Renal cortex interstitium (tissue), 15 donors: Measurements from ENCODE around the gene PNMA8B. TPM values are rescaled to one million over a fixed set of nuclear protein-coding genes. Genes with fewer than 3 reads are reported as not detected.
A peak's percentile ranks its signal among the peaks of the same experiment; 100 is the strongest.
"Not testable (repeated sequence)": the region's sequence is repeated elsewhere in the genome, so short reads cannot be mapped to it uniquely, and the experiment has no call there.

Experiments used
- DNase-seq, 11 donors: peaks; one replicate each; pipeline ENCODE4 v3.0.0-alpha.2; 2013; ENCODE audit warnings: low read depth in 9 of 11, low spot score in 4 of 11; ENCODE audit errors: extremely low read depth in 1 of 11
- long read RNA-seq, 16 experiments: transcript quantifications; one replicate each; lab custom pipeline, GENCODE V29; 2026
- polyA plus RNA-seq, 3 donors: library from polyadenylated mRNA; unstranded; fragments of 120-200 nt; gene quantifications; one replicate each; pipeline ENCODE4 v1.2.1, GENCODE V29; 2013; ENCODE audit not compliant: insufficient read length in 3 of 3

Gene PNMA8B
- polyA plus RNA-seq, result 1 to 10 TPM; 3.2 to 5.5 (median 4.9) TPM
- long read RNA-seq, donor 1, full-length matches to known transcripts, result 9 of 9 reads
- long read RNA-seq, donor 1, partial matches to known transcripts, result 0 of 9 reads
- long read RNA-seq, donor 1, other reads (novel, unspliced or antisense), result 0 of 9 reads
- long read RNA-seq, donor 2, full-length matches to known transcripts, result 11 of 11 reads
- long read RNA-seq, donor 2, partial matches to known transcripts, result 0 of 11 reads
- long read RNA-seq, donor 2, other reads (novel, unspliced or antisense), result 0 of 11 reads
- long read RNA-seq, donor 3, full-length matches to known transcripts, result 11 of 11 reads
- long read RNA-seq, donor 3, partial matches to known transcripts, result 0 of 11 reads
- long read RNA-seq, donor 3, other reads (novel, unspliced or antisense), result 0 of 11 reads
- long read RNA-seq, donor 4, full-length matches to known transcripts, result 8 of 8 reads
- long read RNA-seq, donor 4, partial matches to known transcripts, result 0 of 8 reads
- long read RNA-seq, donor 4, other reads (novel, unspliced or antisense), result 0 of 8 reads
- long read RNA-seq, donor 5, full-length matches to known transcripts, result 15 of 15 reads
- long read RNA-seq, donor 5, partial matches to known transcripts, result 0 of 15 reads
- long read RNA-seq, donor 5, other reads (novel, unspliced or antisense), result 0 of 15 reads
- long read RNA-seq, donor 6, full-length matches to known transcripts, result 14 of 14 reads
- long read RNA-seq, donor 6, partial matches to known transcripts, result 0 of 14 reads
- long read RNA-seq, donor 6, other reads (novel, unspliced or antisense), result 0 of 14 reads
- long read RNA-seq, donor 7, full-length matches to known transcripts, result 13 of 13 reads
- long read RNA-seq, donor 7, partial matches to known transcripts, result 0 of 13 reads
- long read RNA-seq, donor 7, other reads (novel, unspliced or antisense), result 0 of 13 reads
- long read RNA-seq, donor 8, full-length matches to known transcripts, result 20 of 20 reads
- long read RNA-seq, donor 8, partial matches to known transcripts, result 0 of 20 reads
- long read RNA-seq, donor 8, other reads (novel, unspliced or antisense), result 0 of 20 reads
- long read RNA-seq, donor 9, full-length matches to known transcripts, result 10 of 10 reads
- long read RNA-seq, donor 9, partial matches to known transcripts, result 0 of 10 reads
- long read RNA-seq, donor 9, other reads (novel, unspliced or antisense), result 0 of 10 reads
- long read RNA-seq, donor 10, full-length matches to known transcripts, result 7 of 7 reads
- long read RNA-seq, donor 10, partial matches to known transcripts, result 0 of 7 reads
- long read RNA-seq, donor 10, other reads (novel, unspliced or antisense), result 0 of 7 reads
- long read RNA-seq, donor 11, full-length matches to known transcripts, result 5 of 5 reads
- long read RNA-seq, donor 11, partial matches to known transcripts, result 0 of 5 reads
- long read RNA-seq, donor 11, other reads (novel, unspliced or antisense), result 0 of 5 reads
- long read RNA-seq, donor 12, full-length matches to known transcripts, result 5 of 5 reads
- long read RNA-seq, donor 12, partial matches to known transcripts, result 0 of 5 reads
- long read RNA-seq, donor 12, other reads (novel, unspliced or antisense), result 0 of 5 reads
- long read RNA-seq, donor 13, full-length matches to known transcripts, result 16 of 16 reads
- long read RNA-seq, donor 13, partial matches to known transcripts, result 0 of 16 reads
- long read RNA-seq, donor 13, other reads (novel, unspliced or antisense), result 0 of 16 reads
- long read RNA-seq, donor 14, full-length matches to known transcripts, result 8 of 8 reads
- long read RNA-seq, donor 14, partial matches to known transcripts, result 0 of 8 reads
- long read RNA-seq, donor 14, other reads (novel, unspliced or antisense), result 0 of 8 reads
- long read RNA-seq, donor 15, full-length matches to known transcripts, result 6 of 6 reads
- long read RNA-seq, donor 15, partial matches to known transcripts, result 0 of 6 reads
- long read RNA-seq, donor 15, other reads (novel, unspliced or antisense), result 0 of 6 reads
- long read RNA-seq, donor 16, full-length matches to known transcripts, result 18 of 18 reads
- long read RNA-seq, donor 16, partial matches to known transcripts, result 0 of 18 reads
- long read RNA-seq, donor 16, other reads (novel, unspliced or antisense), result 0 of 18 reads

GRCh38 chr19:46495786-46496099 is at the start of gene PNMA8B:
PNMA8B (minus strand) TSS chr19:46495867; CDS start chr19:46495465, 402 bp downstream.
- DNase-seq, result peak; percentile 81 to 94 (median 92)

GRCh38 chr19:46544651-46545050 is 49.0 kb upstream of the PNMA8B start:
- no peak for DNase-seq

GRCh38 chr19:46542428-46543230 is 47.0 kb upstream of the PNMA8B start:
- peak; percentile 70 to 88 (median 78) for DNase-seq

- DNase-seq, result no peak
These were observed 41.8 kb upstream of the PNMA8B start for GRCh38 chr19:46537136-46538097.

GRCh38 chr19:46536391-46536790 is 40.7 kb upstream of the PNMA8B start:
- DNase-seq, result no peak

- DNase-seq, result no peak
These were observed 38.0 kb upstream of the PNMA8B start for GRCh38 chr19:46533621-46534081.

- no peak for DNase-seq
These were observed 37.5 kb upstream of the PNMA8B start for GRCh38 chr19:46533078-46533620.

- DNase-seq, result no peak
These were observed 35.0 kb upstream of the PNMA8B start for GRCh38 chr19:46530636-46531035.

GRCh38 chr19:46529622-46530451 is 34.2 kb upstream of the PNMA8B start:
- DNase-seq, result peak in 6 of 11 donors; percentile 34 to 62 (median 49)

GRCh38 chr19:46528601-46529590 is 33.2 kb upstream of the PNMA8B start:
- no peak for DNase-seq

GRCh38 chr19:46526801-46527200 is 31.1 kb upstream of the PNMA8B start:
- DNase-seq, result not testable (repeated sequence)

- no peak for DNase-seq
These were observed 28.6 kb upstream of the PNMA8B start for GRCh38 chr19:46524308-46524707.

- not testable (repeated sequence) for DNase-seq
These were observed 27.3 kb upstream of the PNMA8B start for GRCh38 chr19:46522988-46523387.
